Ovary (tissue), 9 donors: ENCODE measurements around the gene SPTBN5. TPM values are rescaled to one million over a fixed set of nuclear protein-coding genes. Genes with fewer than 3 reads are reported as not detected.

Experiments
- DNase-seq, 5 donors: peaks; one replicate each; pipeline ENCODE4 v3.0.0-alpha.2; 2019 to 2020
- H3K27ac ChIP-seq, 2 donors: fragments of 200-600 bp; one replicate each; pipeline versions ENCODE4 v1.5.1 to v1.8.0; 2019 to 2022
- H3K27me3 ChIP-seq: fragments of 200-600 bp; one replicate; pipeline ENCODE4 v1.8.0; 2022
- H3K36me3 ChIP-seq: fragments of 200-600 bp; sonication (generic); one replicate; pipeline ENCODE4 v1.5.1; 2019
- H3K4me1 ChIP-seq: one replicate; pipeline ENCODE4 v1.8.1; 2013; ENCODE audit warnings: mild to moderate bottlenecking, moderate library complexity; ENCODE audit not compliant: insufficient read depth
- H3K4me3 ChIP-seq: fragments of 200-600 bp; sonication (generic); one replicate; pipeline ENCODE4 v1.5.1; 2017
- H3K9me3 ChIP-seq, 2 donors: fragments of 200-600 bp in 1 of 2; sonication (generic) in 1 of 2; one replicate each; pipeline versions ENCODE4 v1.5.1 to v1.8.1; 2013 to 2019; ENCODE audit warnings: mild to moderate bottlenecking in 1 of 2, moderate library complexity in 1 of 2
- CTCF ChIP-seq, 3 donors: fragments of 450-650 bp in 2 of 3; fragments of 200-600 bp in 1 of 3; IDR thresholded peaks; one replicate each; pipeline versions ENCODE4 v1.5.1 to v1.8.0; 2016 to 2022; ENCODE audit warnings: antibody characterized with exemption in 3 of 3, mild to moderate bottlenecking in 1 of 3
- EP300 ChIP-seq: sonication (generic); formaldehyde crosslinking; IDR thresholded peaks from one replicate; pipeline ENCODE4 v1.6.1; 2017; ENCODE audit warnings: antibody characterized with exemption
- POLR2A ChIP-seq: fragments of 450-650 bp; IDR thresholded peaks from one replicate; pipeline ENCODE4 v1.6.1; 2017; ENCODE audit warnings: antibody characterized with exemption, mild to moderate bottlenecking, moderate library complexity
- WGBS, 3 donors: extraction: QIAGEN DNeasy Blood & Tissue Kit in 1 of 3; methylation state at CpG; one replicate each; pipeline versions ENCODE4 v1.1.5 to v1.1.7; 2013 to 2017; 5-methylcytosine and 5-hydroxymethylcytosine counted together
- intact Hi-C, 4 donors: fragments of 100-400 bp; cut with DNase I; formaldehyde crosslinking; loops; one replicate each; pipeline versions ENCODE4 v1.11.0 to v1.15.1; 2022 to 2023
- polyA plus RNA-seq, 2 donors: library from polyadenylated mRNA; stranded (reverse); fragments of 200-250 nt in 1 of 2; fragments of 350-450 nt in 1 of 2; fragmentation: Illumina TruSeq in 1 of 2; extraction: RNeasy Lipid Tissue Mini Kit (QIAGEN cat#74804) in 1 of 2; gene quantifications; one replicate each; pipeline ENCODE4 v1.2.3, GENCODE V29; 2013 to 2014
- total RNA-seq, 7 donors: library from RNA; depleted of rRNA in 2 of 7; stranded (reverse); fragments of >200 nt in 2 of 7; fragmentation: NEBNext Ultra II Directional in 3 of 7; extraction: Animal tissue kit (Norgen Biotek cat#: 25700) in 3 of 7; gene quantifications; one replicate each; pipeline versions ENCODE4 v1.1.0 to v1.2.4, GENCODE V29; 2016 to 2023
- donor health status: DM: no; HTN: no; CAD: no; lungs with moderate emphysema.
- donor health status: DM: no; HTN: no; CAD: no.
- donor health status: Bipolar disorder and iron deficiency.
- donor health status: DM: yes; HTN: yes; CAD: no.
- donor health status: DM: no; HTN: no; CAD: no.
- donor health status: DM: yes; HTN: yes; CAD: no.

The SPTBN5 gene
- total and polyA plus RNA-seq, 9 donors = 0.28 to 1.5 (median 0.77) TPM

DNA sequence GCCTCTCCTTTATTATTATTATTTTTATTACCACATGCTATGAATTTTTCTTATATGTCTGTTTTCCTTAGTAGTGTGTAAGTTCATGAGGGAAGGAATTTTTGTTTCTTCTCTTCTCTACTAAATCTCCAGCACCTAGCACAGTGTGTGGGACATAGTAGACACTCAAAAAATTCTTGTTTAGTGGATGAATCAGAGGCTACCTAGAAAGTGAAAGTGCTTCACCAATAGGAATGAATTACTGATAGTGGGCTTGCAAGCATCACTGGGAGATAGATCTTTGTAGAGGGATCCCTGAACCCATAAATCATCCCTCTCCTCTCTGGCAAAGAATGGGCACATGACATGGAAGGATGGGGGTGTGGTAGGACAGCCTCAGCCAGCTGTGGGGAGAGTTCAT is 8.5 kb downstream of the SPTBN5 start:
- intact Hi-C loops = no loop called here
- Histone ChIP-seq H3K27me3 (no peaks in the 10 kb centered on the region), H3K27ac (no peak overlapping the region), H3K36me3 (no peaks in the 10 kb centered on the region), H3K9me3 (no peaks in the 10 kb centered on the region), H3K4me3 (no peak overlapping the region), H3K4me1 (peaks cover 5% of the 10 kb centered on the region)
- DNase-seq = no peak
- TF ChIP-seq CTCF (IDR thresholded peaks at IDR 0.05) = no peak
- TF ChIP-seq POLR2A = no peak
- TF ChIP-seq EP300 = no peak

- 89 to 95% (median 95%) methylated on average over 7 of the region's 7 CpGs for WGBS, 3 donors
- TF ChIP-seq POLR2A = no peak
- TF ChIP-seq CTCF (IDR thresholded peaks at IDR 0.05) = no peak
- TF ChIP-seq EP300 = no peak
These were observed 9.4 kb downstream of the SPTBN5 start for GRCh38 chr15:41884458-41884857.

DNA sequence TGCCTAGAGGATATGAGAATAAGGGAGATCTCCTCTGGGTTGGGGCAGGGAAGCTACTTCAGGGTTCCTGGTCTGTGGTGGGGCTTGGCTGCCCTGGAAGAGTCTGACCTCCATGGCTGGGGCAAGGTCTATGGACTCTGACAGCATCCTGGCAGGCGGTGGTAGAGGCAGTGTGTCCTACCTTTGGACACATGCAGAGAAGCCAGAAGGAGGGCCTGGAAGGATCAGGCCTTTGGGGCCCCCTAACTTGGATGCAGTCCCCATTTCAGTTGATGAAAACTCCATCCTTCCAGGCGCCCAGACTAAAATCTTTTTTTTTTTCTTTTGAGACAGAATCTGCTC is 10.4 kb downstream of the SPTBN5 start:
- intact Hi-C loops = no loop called here
- H3K27ac ChIP-seq = no peak overlapping the region
- H3K36me3 ChIP-seq = no peaks in the 10 kb centered on the region
- H3K27me3 ChIP-seq = no peaks in the 10 kb centered on the region
- peaks cover 5% of the 10 kb centered on the region for H3K4me1 ChIP-seq
- TF ChIP-seq EP300 = no peak
- no peak for TF ChIP-seq POLR2A
- TF ChIP-seq CTCF (IDR thresholded peaks at IDR 0.05) = no peak
- no peak for DNase-seq
- 97 to 100% (median 98%) methylated on average over 2 of the region's 2 CpGs for WGBS, 3 donors
- no peaks in the 10 kb centered on the region for H3K9me3 ChIP-seq
- H3K4me3 ChIP-seq = no peak overlapping the region

More at GRCh38 chr15:41884458-41884857, 9.4 kb downstream of the SPTBN5 start:
- H3K4me1 ChIP-seq = peaks cover 5% of the 10 kb centered on the region
- no peak overlapping the region for H3K4me3 ChIP-seq
- H3K36me3 ChIP-seq = no peaks in the 10 kb centered on the region
- intact Hi-C loops = no loop called here
- no peak overlapping the region for H3K27ac ChIP-seq
- H3K9me3 ChIP-seq = no peaks in the 10 kb centered on the region
- no peak for DNase-seq
- no peaks in the 10 kb centered on the region for H3K27me3 ChIP-seq

GRCh38 chr15:41882689-41883483 is 11.0 kb downstream of the SPTBN5 start:
- TF ChIP-seq CTCF (IDR thresholded peaks at IDR 0.05) (no peak), POLR2A (no peak), EP300 (no peak)
- no peak overlapping the region for H3K27ac ChIP-seq

More at GRCh38 chr15:41882689-41883483, 11.0 kb downstream of the SPTBN5 start:
- Histone ChIP-seq H3K4me1 (peaks cover 5% of the 10 kb centered on the region), H3K9me3 (no peaks in the 10 kb centered on the region), H3K36me3 (no peaks in the 10 kb centered on the region), H3K27me3 (no peaks in the 10 kb centered on the region), H3K4me3 (peak overlapping the region; percentile 0)
- no peak for DNase-seq
- intact Hi-C loops = no loop called here
- 43 to 53% (median 47%) methylated on average over 14 of the region's 14 CpGs for WGBS, 3 donors
